NCI-H2029 (cell line): ENCODE measurements around the gene ERFL.

Experiments
- DNase-seq: peaks from one replicate; lab custom pipeline; 2025; lab: John Stamatoyannopoulos, UW

ERFL gene

GRCh38 chr19:41897820-41898219, 30.4 kb downstream of the ERFL start:
- no peak for DNase-seq

DNA sequence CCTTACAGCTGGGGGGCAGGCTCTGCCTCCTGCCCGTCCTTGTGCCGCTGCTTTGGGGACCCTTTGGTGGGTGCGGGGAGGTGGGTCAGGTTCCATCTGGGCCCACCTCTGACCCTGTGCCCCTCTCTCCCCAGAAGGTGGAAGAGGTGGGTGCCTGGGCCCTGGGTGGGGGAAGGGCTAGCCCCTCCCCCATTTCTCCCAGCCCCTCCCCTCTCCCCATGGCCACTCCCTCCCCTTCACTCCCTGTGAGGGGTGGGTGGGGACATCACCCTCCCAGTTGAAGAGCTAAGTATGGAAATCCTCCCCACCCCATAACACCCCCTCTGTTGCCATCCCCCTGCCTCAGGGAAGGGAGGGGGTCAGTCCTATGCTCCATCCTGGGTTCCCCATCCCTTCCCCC, 31.1 kb downstream of the ERFL start:
- DNase-seq: no peak

- no peak for DNase-seq
These were observed 31.7 kb downstream of the ERFL start for GRCh38 chr19:41896581-41896942.

DNA sequence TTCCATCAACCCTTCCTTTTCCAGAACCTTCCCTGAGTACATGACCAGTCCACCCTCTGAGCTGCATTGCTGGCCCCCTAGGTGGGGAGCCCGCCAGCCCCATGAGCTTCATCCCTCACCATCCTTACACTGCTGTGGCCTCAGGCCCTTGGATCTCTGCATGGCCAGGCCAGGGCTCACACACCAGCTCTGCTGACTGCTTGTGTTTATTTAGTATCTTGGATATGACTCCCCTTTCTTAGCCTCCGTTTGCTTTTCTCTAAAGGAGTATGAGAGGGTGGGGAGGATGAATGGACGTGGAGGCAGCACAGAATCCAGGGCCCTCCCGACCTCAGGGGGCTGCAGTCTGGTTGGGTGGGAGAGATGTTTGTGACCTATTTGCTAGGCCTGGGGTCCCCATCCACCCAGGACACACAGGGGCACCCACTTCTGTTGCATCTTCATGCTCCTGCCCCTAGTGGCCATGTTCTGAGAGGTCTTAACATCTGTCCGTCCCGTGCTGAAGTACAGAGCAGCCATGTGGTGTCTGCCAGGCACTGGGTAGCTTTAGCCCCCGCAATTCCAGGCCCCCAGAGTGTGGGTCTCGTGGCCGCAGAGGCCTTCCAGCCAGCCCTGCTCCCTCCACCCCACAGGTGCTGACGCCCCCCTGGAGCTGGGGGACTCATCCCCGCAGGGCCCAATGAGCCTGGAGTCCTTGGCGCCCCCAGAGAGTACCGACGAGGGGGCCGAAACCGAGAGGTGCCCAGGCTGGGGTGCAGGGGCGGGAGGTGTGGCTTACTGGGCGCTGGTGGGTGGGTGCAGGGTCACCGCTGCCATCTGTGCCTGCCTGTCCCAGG, 32.3 kb downstream of the ERFL start:
- no peak for DNase-seq

GRCh38 chr19:41894350-41894749, 33.9 kb downstream of the ERFL start:
- no peak for DNase-seq

DNA sequence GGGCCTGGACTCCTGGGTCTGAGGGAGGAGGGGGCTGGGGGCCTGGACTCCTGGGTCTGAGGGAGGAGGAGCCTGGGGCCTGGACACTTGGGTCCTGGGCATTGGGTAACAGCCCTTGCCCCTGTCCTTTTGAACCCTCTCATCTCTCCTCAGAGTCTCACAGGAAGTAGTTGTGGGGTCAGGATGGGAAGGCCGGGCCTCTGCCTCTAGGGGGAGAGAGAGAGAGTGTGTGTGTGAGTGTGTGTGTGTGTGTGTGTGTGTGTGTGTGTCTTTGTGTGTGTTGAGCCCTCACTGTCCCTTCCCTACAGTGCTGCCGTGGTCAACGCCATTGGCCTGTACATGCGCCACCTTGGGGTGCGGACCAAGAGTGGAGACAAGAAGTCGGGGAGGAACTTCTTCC, 34.4 kb downstream of the ERFL start:
- DNase-seq: no peak

GRCh38 chr19:41892173-41892902, 35.9 kb downstream of the ERFL start:
- DNase-seq: no peak

DNA sequence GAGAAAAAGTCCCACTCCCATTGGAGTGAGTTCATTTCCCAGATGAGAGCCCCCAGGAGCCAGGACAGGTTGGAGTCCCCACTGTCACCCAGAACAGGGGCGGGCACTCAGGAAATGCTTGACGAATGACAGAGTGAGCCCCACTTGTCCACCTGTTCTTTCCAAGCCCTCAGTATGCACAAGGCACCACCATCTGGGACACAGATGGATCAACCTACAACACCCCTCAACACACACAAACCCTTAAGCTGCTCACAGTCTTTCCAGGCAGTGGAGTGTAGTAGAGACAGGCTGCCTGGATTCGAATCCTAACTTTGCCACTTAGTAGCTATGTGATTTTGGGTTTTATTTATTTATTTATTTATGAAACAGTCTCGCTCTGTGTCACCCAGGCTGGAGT, 37.3 kb downstream of the ERFL start:
- DNase-seq: no peak

DNA sequence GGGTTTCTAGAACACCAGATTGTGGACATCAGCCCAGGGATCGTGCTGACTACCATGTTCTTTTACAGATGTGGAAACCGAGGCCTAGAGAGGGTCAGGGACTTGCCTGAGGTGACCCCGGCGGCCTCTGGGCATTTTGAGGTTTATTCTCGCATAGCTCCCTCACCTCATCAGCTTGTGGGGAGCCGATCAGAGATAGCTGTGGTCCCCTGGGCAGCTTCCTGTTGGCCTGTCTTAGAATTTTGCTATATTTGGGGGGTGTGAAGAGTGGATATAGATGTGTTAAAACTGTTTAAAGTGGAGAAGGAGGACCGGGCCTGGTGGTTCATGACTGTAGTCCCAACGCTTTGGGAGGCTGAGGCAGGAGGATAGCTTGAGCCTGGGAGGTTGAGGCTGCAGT, 38.4 kb downstream of the ERFL start:
- DNase-seq: no peak

GRCh38 chr19:41888926-41889325, 39.3 kb downstream of the ERFL start:
- DNase-seq: no peak

GRCh38 chr19:41887711-41888382, 40.4 kb downstream of the ERFL start:
- peak; percentile 79 for DNase-seq

- no peak for DNase-seq
These were observed 41.2 kb downstream of the ERFL start for GRCh38 chr19:41886761-41887710.

- DNase-seq: peak; percentile 97
These were observed 44.2 kb downstream of the ERFL start for GRCh38 chr19:41883821-41884733.

DNA sequence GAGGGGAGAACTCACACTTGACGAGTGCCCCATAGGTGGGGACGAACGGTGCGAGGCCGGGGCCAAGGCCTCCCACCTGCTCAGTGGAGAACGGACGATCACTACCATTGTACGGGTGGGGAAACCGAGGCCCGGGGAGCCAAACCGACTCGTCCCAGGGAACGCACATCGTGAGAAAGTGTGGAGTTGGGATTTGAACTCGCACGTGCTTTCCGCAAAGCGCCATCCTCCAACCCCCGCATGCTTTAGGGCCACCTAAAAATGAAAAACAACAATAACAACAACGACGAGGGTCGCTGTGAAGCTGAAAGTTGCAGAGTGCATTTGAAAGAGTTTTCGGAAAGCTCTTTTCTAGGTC, 44.8 kb downstream of the ERFL start:
- DNase-seq: no peak

DNA sequence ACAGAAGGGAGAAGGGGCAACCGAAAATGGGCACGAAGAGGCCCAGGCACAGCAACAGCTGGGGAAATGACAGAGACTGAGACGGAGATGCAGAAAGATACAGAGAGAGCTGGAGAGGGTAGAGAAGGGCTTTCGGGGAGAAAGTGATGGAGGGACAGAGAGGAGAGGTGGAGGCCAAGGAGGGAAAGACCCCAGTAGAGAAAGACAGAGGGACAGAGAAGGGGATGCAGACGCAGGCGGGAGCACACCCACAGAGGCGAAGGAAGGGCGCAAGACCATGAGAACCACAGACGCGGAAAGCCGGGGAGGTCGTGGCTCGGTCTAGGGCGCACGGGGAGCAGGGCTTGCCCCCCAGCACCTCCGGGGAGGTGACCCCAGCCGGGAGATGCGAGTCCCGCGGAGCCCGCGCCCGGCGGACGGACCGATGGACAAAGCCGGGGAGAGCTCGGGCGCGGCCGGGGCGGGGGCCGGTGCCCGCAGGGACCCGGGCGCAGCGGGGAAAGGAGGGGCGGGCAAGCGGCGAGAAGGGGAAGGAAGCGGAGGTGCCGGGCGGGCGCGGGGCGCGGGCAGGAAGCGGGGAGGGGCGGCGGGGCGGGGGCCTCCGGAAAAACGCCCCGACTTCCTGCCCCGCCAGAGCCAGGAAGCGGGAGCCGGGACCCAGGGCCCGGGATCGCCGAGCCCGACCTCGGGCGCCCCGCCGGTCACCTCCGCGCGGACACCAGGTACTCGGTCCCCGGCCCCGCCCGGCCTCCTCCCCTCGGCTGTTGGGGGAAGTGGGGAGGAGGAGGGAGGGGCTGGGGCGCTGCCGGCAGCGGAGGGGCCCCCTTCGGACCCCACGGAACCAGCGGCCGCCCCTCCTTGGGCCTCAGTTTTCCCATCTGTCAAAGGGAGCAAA, 45.4 kb downstream of the ERFL start, which contains the start of gene ARHGEF1:
TSS of gene ARHGEF1 (plus strand) at position 617 of the 895 bp plus-strand sequence. CDS start 4,899 bp downstream, outside the sequence.
- no peak for DNase-seq

- no peak for DNase-seq
These were observed 47.9 kb downstream of the ERFL start for GRCh38 chr19:41880329-41880708.

DNA sequence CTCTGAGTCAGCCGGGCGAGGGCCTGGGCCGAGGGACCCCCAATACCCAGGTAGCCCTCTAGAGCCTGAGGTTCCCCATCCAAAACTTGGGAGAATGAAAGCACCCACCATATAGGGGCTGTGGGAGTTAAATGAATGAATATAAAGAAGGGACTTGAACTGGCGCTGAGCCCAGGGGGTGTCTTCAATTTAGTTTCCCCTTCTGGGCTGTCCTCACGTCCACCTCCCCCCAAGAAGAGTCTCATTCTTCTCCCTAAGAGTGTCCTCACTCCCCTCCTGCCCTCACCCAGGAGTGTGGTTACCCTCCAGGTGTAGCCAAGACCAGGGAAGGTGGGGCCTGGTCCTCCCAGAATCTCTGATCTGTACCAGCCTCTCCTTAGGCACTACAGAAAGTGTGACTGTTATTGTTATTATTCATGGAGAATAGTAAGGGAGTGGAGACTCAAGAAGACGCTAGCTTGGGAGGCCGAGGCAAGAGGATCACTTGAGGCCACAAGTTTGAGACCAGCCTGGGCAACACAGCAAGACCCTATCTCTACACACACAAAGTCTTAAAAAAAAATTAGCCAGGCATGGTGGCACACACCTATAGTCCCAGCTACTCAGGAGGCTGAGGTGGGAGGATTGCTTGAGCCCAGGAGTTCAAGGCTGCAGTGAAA, 48.5 kb downstream of the ERFL start:
- no peak for DNase-seq

- DNase-seq: no peak
These were observed 49.2 kb downstream of the ERFL start for GRCh38 chr19:41879080-41879479.
